GM12801 (cell line): ENCODE measurements around the gene SIGLEC12.

Experiments
- TF ChIP-seq, protein P1 (sequence below): IDR thresholded peaks from one replicate; pipeline ENCODE4 v1.5.1; 2011; ENCODE audit warnings: control low read depth; ENCODE audit not compliant: insufficient read length; ENCODE audit errors: extremely low read depth

Gene SIGLEC12

DNA sequence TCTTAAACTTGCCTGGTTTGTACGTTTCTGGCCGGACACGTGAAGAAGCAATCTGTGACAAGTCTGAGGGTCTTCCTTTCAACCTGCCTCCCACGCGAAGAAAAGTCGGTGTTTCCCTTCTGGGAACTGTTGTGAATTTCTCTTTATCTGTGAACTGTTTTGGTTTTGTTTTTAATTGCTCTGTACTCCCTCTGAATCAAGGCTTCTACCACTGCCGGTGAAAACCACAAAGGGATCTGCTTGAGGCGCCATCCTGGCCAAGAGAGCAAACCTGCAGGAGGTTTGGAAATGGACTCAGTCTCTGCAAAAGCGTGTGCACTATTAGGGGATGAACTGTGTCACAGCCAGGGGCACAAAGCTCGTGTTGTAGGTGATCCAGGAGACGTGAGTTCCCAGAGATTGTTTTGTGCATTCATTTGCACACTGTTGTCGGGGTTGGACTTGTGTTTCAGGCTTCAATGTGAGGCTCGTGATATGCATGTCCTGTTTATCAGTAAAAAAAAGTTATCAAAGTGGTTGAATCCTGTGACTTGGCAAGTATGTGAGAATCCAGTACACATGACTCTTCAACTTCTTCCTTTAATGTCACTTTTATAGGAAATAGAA lies 53.1 kb downstream of the SIGLEC12 start:
- TF ChIP-seq, protein P1, sequence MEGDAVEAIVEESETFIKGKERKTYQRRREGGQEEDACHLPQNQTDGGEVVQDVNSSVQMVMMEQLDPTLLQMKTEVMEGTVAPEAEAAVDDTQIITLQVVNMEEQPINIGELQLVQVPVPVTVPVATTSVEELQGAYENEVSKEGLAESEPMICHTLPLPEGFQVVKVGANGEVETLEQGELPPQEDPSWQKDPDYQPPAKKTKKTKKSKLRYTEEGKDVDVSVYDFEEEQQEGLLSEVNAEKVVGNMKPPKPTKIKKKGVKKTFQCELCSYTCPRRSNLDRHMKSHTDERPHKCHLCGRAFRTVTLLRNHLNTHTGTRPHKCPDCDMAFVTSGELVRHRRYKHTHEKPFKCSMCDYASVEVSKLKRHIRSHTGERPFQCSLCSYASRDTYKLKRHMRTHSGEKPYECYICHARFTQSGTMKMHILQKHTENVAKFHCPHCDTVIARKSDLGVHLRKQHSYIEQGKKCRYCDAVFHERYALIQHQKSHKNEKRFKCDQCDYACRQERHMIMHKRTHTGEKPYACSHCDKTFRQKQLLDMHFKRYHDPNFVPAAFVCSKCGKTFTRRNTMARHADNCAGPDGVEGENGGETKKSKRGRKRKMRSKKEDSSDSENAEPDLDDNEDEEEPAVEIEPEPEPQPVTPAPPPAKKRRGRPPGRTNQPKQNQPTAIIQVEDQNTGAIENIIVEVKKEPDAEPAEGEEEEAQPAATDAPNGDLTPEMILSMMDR: no peak

DNA sequence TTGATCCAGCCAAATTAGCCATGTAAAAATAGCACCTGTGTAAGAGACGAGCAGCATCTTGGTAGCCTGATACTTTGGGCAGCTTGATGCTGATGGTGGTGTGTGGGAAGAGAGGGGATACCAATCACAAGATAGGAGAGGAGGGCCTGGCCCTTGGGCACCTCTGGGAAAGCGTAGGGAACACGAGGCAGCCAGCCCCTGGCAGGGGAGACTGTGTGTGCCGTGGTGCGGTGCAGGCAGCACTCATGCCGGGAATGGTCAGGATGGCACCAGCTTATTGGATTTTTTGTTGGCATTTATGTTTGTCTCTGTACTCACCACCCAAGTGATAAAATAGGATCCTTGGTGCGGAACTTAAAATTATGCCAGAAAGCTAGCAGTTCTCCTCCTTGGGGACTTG lies 53.6 kb downstream of the SIGLEC12 start:
- TF ChIP-seq, protein P1: no peak

GRCh38 chr19:51441410-51442390 lies 59.9 kb downstream of the SIGLEC12 start:
- TF ChIP-seq, protein P1: no peak
